WTC11 (cell line): Measurements from ENCODE around the gene OBSL1. TPM values are rescaled to one million over a fixed set of nuclear protein-coding genes. Genes with fewer than 3 reads are reported as not detected.
A peak's percentile ranks its signal among the peaks of the same experiment; 100 is the strongest.

Experiments used
- ATAC-seq: fragments of 200-7000 bp; cut with Tn5 transposase; 2 replicates; pipeline ENCODE4 v1.10.0; 2021; ENCODE audit warnings: mild to moderate bottlenecking, moderate library complexity
- CTCF ChIA-PET: fragments of 300-600 bp; sonication (Branson Sonifier 250); formaldehyde crosslinking; loops from one replicate; lab custom pipeline; 2021; ENCODE audit warnings: antibody characterized with exemption; lab: Charles Lee
- POLR2A ChIA-PET: fragments of 350-600 bp; sonication (Branson Sonifier 250); formaldehyde crosslinking; loops from one replicate; lab custom pipeline; 2021; ENCODE audit warnings: antibody characterized with exemption; lab: Charles Lee
- DNase-seq: peaks from one replicate; pipeline ENCODE4 v3.0.0; 2021; ENCODE audit warnings: low spot score
- H3K27ac Mint-ChIP-seq: 2 replicates; pipeline ENCODE4 v1.8.0; 2021; ENCODE audit warnings: mixed read lengths
- H3K27me3 Mint-ChIP-seq: 2 replicates; pipeline ENCODE4 v1.8.0; 2021; ENCODE audit warnings: low read depth, mild to moderate bottlenecking, moderate library complexity, mixed read lengths
- H3K36me3 Mint-ChIP-seq: 2 replicates; pipeline ENCODE4 v1.8.0; 2021; ENCODE audit warnings: mixed read lengths
- H3K4me1 Mint-ChIP-seq: 2 replicates; pipeline ENCODE4 v1.8.0; 2022; ENCODE audit warnings: mixed read lengths
- H3K4me3 Mint-ChIP-seq: 2 replicates; pipeline ENCODE4 v1.8.0; 2021; ENCODE audit warnings: mild to moderate bottlenecking, moderate library complexity, mixed read lengths
- H3K9me3 Mint-ChIP-seq: 2 replicates; pipeline ENCODE4 v1.8.0; 2021; ENCODE audit warnings: mixed read lengths
- ELF4 ChIP-seq: sonication (generic); formaldehyde crosslinking; IDR thresholded peaks from 2 replicates; pipeline ENCODE4 v1.8.1; 2022; ENCODE audit warnings: low read depth, mild to moderate bottlenecking, moderate library complexity, missing genetic modification reagents
- EMX1 ChIP-seq: fragments of 250-450 bp; sonication (Bioruptor Pico); IDR thresholded peaks from 2 replicates; pipeline ENCODE4 v1.8.0; 2021; ENCODE audit warnings: mild to moderate bottlenecking
- FOXJ3 ChIP-seq: sonication (generic); formaldehyde crosslinking; IDR thresholded peaks from 2 replicates; pipeline ENCODE4 v1.9.0; 2021; ENCODE audit warnings: missing genetic modification reagents, mild to moderate bottlenecking, borderline replicate concordance
- FOXK1 ChIP-seq: sonication (generic); formaldehyde crosslinking; IDR thresholded peaks from 2 replicates; pipeline ENCODE4 v1.8.0; 2022; ENCODE audit warnings: mild to moderate bottlenecking, moderate library complexity, missing genetic modification reagents
- FOXP1 ChIP-seq: sonication (generic); formaldehyde crosslinking; IDR thresholded peaks from 2 replicates; pipeline ENCODE4 v1.8.0; 2022; ENCODE audit warnings: missing genetic modification reagents, mild to moderate bottlenecking, moderate library complexity, borderline replicate concordance
- GABPB1 ChIP-seq: sonication (generic); formaldehyde crosslinking; IDR thresholded peaks from 2 replicates; pipeline ENCODE4 v1.8.1; 2023; ENCODE audit warnings: mild to moderate bottlenecking, missing genetic modification reagents
- HMGA2 ChIP-seq: fragments of 250-450 bp; sonication (Bioruptor Pico); IDR thresholded peaks from 2 replicates; pipeline ENCODE4 v1.4.0; 2021; ENCODE audit warnings: mild to moderate bottlenecking, moderate library complexity
- NR3C1 ChIP-seq: sonication (generic); formaldehyde crosslinking; conservative IDR thresholded peaks from 2 replicates; pipeline ENCODE4 v1.8.1; 2023; ENCODE audit warnings: low read depth, mild to moderate bottlenecking, missing genetic modification reagents
- RORB ChIP-seq: fragments of 250-450 bp; sonication (Bioruptor Pico); IDR thresholded peaks from 2 replicates; pipeline ENCODE4 v1.9.0; 2021; ENCODE audit warnings: mild to moderate bottlenecking
- SOX15 ChIP-seq: fragments of 250-450 bp; sonication (Bioruptor Pico); IDR thresholded peaks from 2 replicates; pipeline ENCODE4 v1.9.0; 2021; ENCODE audit warnings: mild to moderate bottlenecking
- ZBTB21 ChIP-seq: sonication (generic); formaldehyde crosslinking; IDR thresholded peaks from 2 replicates; pipeline ENCODE4 v1.8.1; 2023; ENCODE audit warnings: mild to moderate bottlenecking, missing genetic modification reagents, borderline replicate concordance
- ZNF232 ChIP-seq: sonication (generic); formaldehyde crosslinking; IDR thresholded peaks from 2 replicates; pipeline ENCODE4 v1.8.0; 2022; ENCODE audit warnings: mild to moderate bottlenecking, missing genetic modification reagents
- total RNA-seq: library from RNA; stranded (reverse); gene quantifications from 3 replicates; pipeline ENCODE4 v1.2.3, GENCODE V29; 2021
- TF ChIP-seq, protein P1 (sequence below): sonication (generic); formaldehyde crosslinking; IDR thresholded peaks from 2 replicates; pipeline ENCODE4 v1.8.0; 2023; ENCODE audit warnings: missing genetic modification reagents
- TF ChIP-seq, protein P2 (sequence below): sonication (generic); formaldehyde crosslinking; conservative IDR thresholded peaks from 2 replicates; pipeline ENCODE4 v1.8.1; 2023; ENCODE audit warnings: mild to moderate bottlenecking, low read depth, missing genetic modification reagents, moderate library complexity
- TF ChIP-seq, protein P3 (sequence below): fragments of 200-600 bp; IDR thresholded peaks from 2 replicates; pipeline ENCODE4 v1.8.0; 2022; ENCODE audit warnings: antibody characterized with exemption
- TF ChIP-seq, protein P4 (sequence below): sonication (generic); formaldehyde crosslinking; IDR thresholded peaks from 2 replicates; pipeline ENCODE4 v1.8.1; 2023; ENCODE audit warnings: mild to moderate bottlenecking, missing genetic modification reagents, moderate library complexity
- TF ChIP-seq, protein P5 (sequence below): sonication (generic); formaldehyde crosslinking; IDR thresholded peaks from 2 replicates; pipeline ENCODE4 v1.8.0; 2022; ENCODE audit warnings: mild to moderate bottlenecking, missing genetic modification reagents
- TF ChIP-seq, protein P6 (sequence below): sonication (generic); formaldehyde crosslinking; IDR thresholded peaks from 2 replicates; pipeline ENCODE4 v1.8.1; 2022; ENCODE audit warnings: missing genetic modification reagents, borderline replicate concordance
- TF ChIP-seq, protein P7 (sequence below): sonication (generic); formaldehyde crosslinking; IDR thresholded peaks from 2 replicates; pipeline ENCODE4 v1.8.1; 2023; ENCODE audit warnings: mild to moderate bottlenecking, missing genetic modification reagents
- TF ChIP-seq, protein P8 (sequence below): sonication (generic); formaldehyde crosslinking; IDR thresholded peaks from 2 replicates; pipeline ENCODE4 v1.8.1; 2023; ENCODE audit warnings: mild to moderate bottlenecking, missing genetic modification reagents, borderline replicate concordance

OBSL1 gene
- total RNA-seq, 1 experiment from 2014 or later, result 159 TPM

DNA sequence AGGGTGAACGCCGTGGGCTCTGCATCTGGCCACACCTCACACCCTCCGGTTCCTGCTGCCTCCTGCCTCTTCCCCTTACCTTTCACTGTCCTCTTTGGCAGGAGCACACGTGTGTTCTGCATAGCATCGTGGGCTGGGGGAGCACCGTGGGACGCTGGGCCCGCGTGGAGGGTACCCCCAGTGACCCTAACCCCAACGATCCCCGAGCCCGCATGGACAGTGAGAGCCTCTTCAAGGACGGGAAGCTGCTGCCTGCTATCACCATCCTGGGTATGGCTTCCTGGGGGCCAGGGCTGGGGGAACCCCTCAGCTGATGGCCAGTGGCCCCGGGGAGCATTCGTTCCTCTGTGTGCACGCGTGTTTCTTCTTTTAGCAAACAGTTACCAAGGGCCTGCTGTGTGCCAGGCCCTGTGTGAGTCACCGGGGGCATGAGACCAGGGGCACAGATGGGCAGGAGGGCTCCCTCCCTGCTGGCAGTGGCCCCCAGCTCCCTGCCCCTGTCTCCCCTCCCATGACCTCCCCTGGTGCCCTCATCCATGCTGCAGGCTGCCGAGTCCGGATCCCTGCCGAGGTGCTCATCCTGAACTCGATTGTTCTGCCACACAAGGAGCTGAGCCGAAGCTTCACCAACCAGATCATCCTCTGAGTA, 65.1 kb downstream of the OBSL1 start:
- Mint-ChIP-seq H3K36me3 (peaks cover 14% of the 10 kb centered on the region), H3K4me3 (peak overlapping the region; percentile 49)
- ATAC-seq, result no peak
- TF ChIP-seq SOX15 (CRISPR knock-in tag) (no peak), ELF4 (no peak), FOXJ3 (CRISPR knock-in tag) (no peak), FOXK1 (CRISPR knock-in tag) (0 out of 2 replicates have a peak, but pooled peaks have one; percentile 12), RORB (no peak), NR3C1 (no peak), FOXP1 (CRISPR knock-in tag) (no peak)
- TF ChIP-seq, protein P1, sequence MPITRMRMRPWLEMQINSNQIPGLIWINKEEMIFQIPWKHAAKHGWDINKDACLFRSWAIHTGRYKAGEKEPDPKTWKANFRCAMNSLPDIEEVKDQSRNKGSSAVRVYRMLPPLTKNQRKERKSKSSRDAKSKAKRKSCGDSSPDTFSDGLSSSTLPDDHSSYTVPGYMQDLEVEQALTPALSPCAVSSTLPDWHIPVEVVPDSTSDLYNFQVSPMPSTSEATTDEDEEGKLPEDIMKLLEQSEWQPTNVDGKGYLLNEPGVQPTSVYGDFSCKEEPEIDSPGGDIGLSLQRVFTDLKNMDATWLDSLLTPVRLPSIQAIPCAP (CRISPR knock-in tag), result no peak
- TF ChIP-seq, protein P2, sequence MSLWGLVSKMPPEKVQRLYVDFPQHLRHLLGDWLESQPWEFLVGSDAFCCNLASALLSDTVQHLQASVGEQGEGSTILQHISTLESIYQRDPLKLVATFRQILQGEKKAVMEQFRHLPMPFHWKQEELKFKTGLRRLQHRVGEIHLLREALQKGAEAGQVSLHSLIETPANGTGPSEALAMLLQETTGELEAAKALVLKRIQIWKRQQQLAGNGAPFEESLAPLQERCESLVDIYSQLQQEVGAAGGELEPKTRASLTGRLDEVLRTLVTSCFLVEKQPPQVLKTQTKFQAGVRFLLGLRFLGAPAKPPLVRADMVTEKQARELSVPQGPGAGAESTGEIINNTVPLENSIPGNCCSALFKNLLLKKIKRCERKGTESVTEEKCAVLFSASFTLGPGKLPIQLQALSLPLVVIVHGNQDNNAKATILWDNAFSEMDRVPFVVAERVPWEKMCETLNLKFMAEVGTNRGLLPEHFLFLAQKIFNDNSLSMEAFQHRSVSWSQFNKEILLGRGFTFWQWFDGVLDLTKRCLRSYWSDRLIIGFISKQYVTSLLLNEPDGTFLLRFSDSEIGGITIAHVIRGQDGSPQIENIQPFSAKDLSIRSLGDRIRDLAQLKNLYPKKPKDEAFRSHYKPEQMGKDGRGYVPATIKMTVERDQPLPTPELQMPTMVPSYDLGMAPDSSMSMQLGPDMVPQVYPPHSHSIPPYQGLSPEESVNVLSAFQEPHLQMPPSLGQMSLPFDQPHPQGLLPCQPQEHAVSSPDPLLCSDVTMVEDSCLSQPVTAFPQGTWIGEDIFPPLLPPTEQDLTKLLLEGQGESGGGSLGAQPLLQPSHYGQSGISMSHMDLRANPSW (CRISPR knock-in tag), result no peak
- TF ChIP-seq, all 79 proteins: peak for 1
- Mint-ChIP-seq H3K9me3 (no peaks in the 10 kb centered on the region), H3K27ac (peak overlapping the region; percentile 99), H3K4me1 (peaks cover 64% of the 10 kb centered on the region), H3K27me3 (peaks cover 9% of the 10 kb centered on the region)
- DNase-seq, result no peak
- ChIA-PET POLR2A (interaction anchor here (0.7 to 2.5 kb wide), 4 partner anchors 9 to 20 kb away, joined by 3 to 19 read pairs (median 3); partner anchors contain the start of gene GMPPA), CTCF (interaction anchor here (1.1 to 41.3 kb wide), 9 partner anchors 13 to 228 kb away, joined by 4 to 2316 read pairs (median 10); partner anchors contain the start of genes GMPPA and SPEG)

DNA sequence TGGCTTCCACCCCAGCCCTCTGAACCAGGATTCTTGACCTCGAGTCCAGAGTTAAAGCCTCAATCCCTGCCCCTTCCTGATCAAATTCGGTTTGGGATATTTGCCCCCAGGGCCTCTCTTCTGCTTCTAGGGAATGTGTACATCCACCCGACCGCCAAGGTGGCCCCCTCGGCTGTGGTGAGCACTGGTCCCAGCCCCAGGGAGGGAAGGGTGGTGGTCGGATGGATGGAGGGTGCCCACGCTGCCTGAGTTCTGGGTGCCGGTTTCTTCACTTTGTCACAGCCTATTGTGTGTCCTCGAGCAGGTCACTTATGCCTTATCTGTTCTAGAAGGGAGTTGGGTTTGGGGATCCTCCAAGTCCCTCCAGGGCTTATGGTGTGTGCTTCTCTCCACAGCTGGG, 65.8 kb downstream of the OBSL1 start:
- Mint-ChIP-seq H3K4me1 (peaks cover 63% of the 10 kb centered on the region), H3K27ac (no peak overlapping the region), H3K4me3 (no peak overlapping the region), H3K36me3 (peaks cover 14% of the 10 kb centered on the region), H3K27me3 (peaks cover 4% of the 10 kb centered on the region), H3K9me3 (no peaks in the 10 kb centered on the region)
- ChIA-PET CTCF (interaction anchor here (4.2 to 41.3 kb wide), 4 partner anchors 14 to 102 kb away, joined by 24 to 2316 read pairs (median 179); partner anchors contain the start of gene GMPPA), POLR2A (no interaction called here)
- DNase-seq, result no peak
- ATAC-seq, result no peak
- TF ChIP-seq, protein P3, sequence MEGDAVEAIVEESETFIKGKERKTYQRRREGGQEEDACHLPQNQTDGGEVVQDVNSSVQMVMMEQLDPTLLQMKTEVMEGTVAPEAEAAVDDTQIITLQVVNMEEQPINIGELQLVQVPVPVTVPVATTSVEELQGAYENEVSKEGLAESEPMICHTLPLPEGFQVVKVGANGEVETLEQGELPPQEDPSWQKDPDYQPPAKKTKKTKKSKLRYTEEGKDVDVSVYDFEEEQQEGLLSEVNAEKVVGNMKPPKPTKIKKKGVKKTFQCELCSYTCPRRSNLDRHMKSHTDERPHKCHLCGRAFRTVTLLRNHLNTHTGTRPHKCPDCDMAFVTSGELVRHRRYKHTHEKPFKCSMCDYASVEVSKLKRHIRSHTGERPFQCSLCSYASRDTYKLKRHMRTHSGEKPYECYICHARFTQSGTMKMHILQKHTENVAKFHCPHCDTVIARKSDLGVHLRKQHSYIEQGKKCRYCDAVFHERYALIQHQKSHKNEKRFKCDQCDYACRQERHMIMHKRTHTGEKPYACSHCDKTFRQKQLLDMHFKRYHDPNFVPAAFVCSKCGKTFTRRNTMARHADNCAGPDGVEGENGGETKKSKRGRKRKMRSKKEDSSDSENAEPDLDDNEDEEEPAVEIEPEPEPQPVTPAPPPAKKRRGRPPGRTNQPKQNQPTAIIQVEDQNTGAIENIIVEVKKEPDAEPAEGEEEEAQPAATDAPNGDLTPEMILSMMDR, result no peak
- TF ChIP-seq ZBTB21 (CRISPR knock-in tag), result no peak
- TF ChIP-seq FOXP1 (CRISPR knock-in tag), result no peak
- TF ChIP-seq SOX15 (CRISPR knock-in tag), result no peak
- TF ChIP-seq GABPB1 (CRISPR knock-in tag), result no peak
- TF ChIP-seq ZNF232 (CRISPR knock-in tag), result no peak
- TF ChIP-seq NR3C1, result no peak
- TF ChIP-seq, protein P4, sequence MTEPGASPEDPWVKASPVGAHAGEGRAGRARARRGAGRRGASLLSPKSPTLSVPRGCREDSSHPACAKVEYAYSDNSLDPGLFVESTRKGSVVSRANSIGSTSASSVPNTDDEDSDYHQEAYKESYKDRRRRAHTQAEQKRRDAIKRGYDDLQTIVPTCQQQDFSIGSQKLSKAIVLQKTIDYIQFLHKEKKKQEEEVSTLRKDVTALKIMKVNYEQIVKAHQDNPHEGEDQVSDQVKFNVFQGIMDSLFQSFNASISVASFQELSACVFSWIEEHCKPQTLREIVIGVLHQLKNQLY, result no peak
- TF ChIP-seq, protein P5, sequence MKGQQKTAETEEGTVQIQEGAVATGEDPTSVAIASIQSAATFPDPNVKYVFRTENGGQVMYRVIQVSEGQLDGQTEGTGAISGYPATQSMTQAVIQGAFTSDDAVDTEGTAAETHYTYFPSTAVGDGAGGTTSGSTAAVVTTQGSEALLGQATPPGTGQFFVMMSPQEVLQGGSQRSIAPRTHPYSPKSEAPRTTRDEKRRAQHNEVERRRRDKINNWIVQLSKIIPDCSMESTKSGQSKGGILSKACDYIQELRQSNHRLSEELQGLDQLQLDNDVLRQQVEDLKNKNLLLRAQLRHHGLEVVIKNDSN (CRISPR knock-in tag), result no peak
- no peak for TF ChIP-seq HMGA2 (CRISPR knock-in tag)
- TF ChIP-seq, protein P6, sequence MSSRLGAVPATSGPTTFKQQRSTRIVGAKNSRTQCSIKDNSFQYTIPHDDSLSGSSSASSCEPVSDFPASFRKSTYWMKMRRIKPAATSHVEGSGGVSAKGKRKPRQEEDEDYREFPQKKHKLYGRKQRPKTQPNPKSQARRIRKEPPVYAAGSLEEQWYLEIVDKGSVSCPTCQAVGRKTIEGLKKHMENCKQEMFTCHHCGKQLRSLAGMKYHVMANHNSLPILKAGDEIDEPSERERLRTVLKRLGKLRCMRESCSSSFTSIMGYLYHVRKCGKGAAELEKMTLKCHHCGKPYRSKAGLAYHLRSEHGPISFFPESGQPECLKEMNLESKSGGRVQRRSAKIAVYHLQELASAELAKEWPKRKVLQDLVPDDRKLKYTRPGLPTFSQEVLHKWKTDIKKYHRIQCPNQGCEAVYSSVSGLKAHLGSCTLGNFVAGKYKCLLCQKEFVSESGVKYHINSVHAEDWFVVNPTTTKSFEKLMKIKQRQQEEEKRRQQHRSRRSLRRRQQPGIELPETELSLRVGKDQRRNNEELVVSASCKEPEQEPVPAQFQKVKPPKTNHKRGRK (CRISPR knock-in tag), result no peak
- no peak for TF ChIP-seq EMX1 (CRISPR knock-in tag)
- TF ChIP-seq, protein P7, sequence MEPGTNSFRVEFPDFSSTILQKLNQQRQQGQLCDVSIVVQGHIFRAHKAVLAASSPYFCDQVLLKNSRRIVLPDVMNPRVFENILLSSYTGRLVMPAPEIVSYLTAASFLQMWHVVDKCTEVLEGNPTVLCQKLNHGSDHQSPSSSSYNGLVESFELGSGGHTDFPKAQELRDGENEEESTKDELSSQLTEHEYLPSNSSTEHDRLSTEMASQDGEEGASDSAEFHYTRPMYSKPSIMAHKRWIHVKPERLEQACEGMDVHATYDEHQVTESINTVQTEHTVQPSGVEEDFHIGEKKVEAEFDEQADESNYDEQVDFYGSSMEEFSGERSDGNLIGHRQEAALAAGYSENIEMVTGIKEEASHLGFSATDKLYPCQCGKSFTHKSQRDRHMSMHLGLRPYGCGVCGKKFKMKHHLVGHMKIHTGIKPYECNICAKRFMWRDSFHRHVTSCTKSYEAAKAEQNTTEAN, result no peak
- TF ChIP-seq, protein P8, sequence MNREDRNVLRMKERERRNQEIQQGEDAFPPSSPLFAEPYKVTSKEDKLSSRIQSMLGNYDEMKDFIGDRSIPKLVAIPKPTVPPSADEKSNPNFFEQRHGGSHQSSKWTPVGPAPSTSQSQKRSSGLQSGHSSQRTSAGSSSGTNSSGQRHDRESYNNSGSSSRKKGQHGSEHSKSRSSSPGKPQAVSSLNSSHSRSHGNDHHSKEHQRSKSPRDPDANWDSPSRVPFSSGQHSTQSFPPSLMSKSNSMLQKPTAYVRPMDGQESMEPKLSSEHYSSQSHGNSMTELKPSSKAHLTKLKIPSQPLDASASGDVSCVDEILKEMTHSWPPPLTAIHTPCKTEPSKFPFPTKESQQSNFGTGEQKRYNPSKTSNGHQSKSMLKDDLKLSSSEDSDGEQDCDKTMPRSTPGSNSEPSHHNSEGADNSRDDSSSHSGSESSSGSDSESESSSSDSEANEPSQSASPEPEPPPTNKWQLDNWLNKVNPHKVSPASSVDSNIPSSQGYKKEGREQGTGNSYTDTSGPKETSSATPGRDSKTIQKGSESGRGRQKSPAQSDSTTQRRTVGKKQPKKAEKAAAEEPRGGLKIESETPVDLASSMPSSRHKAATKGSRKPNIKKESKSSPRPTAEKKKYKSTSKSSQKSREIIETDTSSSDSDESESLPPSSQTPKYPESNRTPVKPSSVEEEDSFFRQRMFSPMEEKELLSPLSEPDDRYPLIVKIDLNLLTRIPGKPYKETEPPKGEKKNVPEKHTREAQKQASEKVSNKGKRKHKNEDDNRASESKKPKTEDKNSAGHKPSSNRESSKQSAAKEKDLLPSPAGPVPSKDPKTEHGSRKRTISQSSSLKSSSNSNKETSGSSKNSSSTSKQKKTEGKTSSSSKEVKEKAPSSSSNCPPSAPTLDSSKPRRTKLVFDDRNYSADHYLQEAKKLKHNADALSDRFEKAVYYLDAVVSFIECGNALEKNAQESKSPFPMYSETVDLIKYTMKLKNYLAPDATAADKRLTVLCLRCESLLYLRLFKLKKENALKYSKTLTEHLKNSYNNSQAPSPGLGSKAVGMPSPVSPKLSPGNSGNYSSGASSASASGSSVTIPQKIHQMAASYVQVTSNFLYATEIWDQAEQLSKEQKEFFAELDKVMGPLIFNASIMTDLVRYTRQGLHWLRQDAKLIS (CRISPR knock-in tag), result no peak
